GM18870 (cell line): ENCODE measurements around the gene ARHGAP10.

Experiments used
- ATAC-seq: cut with Tn5 transposase; IDR thresholded peaks from one replicate; pipeline ENCODE4 v1.9.1; 2021; ENCODE audit warnings: moderate library complexity; ENCODE audit not compliant: unreplicated experiment

Gene ARHGAP10

DNA sequence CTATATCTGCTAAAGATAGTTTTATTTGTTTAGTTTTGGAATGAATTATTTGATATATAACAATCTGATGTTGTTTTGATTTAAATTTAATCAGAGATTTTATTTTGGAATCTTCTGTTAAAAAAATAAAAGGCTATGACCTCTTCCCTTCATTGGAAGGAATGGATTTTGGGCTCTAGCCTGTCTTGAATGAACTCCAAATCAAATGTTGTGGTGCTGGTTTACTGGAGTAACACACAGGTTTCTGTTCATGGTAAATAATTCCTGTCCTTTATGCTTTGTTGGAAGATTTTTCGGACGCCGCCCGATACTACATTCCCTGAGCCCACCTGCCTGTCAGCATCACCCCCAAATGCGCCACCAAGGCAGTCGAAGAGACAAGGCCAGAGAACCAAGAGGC is 291.1 kb downstream of the ARHGAP10 start:
- ATAC-seq = no peak

DNA sequence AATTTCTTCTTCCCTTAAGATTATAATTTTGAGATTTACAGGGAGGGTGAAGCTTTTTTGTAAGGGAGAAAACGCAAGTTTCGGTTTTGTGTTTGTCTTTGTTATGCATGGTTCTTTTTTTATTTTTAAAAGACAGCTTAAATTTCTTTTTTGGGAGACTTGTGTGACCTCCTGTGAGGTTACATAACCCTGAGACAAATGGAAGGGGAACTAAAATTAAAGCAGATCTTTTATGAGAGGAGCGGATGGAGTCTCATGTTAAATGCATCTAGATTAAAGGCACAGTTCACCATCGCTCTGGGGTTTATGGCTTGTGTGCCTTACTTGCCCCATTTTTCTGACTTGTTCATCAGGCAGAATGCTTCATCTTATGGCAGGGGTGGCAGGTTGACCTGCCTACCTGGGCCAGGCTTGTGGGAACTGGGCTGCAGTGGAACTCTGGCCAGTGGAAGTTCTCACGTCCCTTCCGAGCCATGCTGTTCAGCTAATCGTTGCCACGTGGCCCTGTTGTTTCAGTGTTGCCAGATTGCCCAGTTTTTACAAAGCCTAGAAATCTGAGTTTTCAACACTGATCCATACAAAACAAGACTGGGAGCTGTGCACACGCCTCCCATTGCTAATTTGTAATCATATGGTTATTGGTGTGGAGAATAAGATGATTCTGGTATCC is 291.8 kb downstream of the ARHGAP10 start:
- ATAC-seq = no peak

DNA sequence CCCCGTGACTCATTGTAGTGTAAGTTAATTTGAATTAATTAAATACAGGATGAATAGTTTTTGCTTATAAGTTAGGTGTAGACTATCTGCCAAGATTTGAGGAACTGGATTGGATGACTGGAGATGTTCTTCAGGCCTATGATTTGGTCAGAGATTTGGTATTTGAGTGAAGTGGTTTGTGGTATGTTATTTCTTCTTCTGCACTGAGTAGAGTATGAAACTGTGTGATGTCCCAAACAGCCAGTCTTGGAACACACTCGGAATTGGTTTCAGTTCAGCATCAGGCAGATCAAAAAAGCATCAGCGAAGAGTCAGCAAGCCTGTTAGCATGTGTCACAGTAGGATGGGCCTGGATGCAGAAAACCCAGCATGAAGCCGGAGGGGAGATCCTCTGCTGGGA is 294.1 kb downstream of the ARHGAP10 start:
- ATAC-seq = no peak

DNA sequence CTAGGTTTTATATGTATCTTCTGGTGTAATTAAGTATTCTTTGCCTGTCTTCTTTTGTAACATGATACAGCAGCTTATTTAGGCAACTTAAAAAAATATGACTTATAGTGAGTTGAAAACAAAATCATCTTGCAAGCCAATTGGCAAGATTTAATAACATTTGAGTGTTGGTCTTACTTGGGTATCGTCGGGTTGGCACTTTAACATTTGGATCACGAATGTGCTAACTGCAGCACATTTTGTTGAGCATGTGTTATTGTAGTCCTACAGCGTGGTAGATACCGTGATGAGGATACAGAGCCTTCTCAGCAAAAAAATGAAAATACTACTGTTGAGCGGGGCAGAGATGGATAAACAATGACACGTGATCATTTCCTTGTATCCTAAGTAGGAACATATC is 295.3 kb downstream of the ARHGAP10 start:
- no peak for ATAC-seq

DNA sequence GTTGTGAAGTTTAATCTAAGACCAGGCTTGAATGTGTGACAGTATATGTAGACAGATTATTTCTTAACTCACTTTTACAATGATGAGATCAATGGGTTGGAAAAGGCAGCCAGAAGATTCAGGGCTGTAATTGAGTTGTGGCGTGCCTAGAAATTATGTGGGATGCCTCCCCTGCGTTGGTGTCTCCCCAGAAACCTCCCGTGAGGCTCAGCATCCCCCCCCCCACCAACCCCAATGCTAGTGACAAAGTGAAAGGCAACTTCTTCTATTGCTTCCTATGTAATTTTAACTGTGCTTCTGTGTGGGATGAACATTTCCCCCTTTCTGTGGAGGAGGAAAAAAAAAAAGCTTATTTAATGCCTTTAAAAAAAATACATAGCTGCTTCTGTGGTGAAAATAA is 297.9 kb downstream of the ARHGAP10 start:
- no peak for ATAC-seq

DNA sequence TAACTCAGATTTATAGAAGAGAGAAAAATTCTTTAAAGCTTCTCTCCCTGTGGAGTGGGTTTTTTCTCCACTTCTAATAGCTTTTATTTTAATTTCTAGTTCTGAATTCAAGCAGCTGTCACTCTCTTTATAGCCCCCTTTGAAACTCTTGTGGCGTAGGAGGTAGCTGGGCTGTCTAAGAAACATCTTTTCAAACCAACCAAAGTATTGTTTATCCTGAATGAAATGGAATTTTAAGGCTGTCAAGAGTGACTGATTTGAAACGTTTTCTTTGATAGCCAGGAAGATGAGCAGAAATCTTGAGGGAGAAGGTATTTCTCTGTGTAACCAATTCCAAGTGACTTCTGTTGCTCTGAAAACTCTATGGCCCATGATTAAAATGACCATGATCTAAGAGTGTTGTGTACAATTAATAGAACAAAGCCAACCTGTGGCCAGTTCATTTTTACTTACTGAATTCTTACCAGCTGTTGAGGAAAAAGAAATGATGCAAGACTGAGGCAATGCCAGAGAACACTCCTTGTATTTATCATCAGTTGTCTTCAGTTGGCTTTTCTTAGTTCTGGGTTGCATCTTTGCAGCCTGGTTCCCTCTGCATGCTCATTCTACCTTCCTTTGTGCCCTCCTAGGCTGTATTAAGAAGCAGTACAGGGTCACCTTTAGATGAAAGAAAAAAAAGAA is 298.4 kb downstream of the ARHGAP10 start:
- no peak for ATAC-seq

DNA sequence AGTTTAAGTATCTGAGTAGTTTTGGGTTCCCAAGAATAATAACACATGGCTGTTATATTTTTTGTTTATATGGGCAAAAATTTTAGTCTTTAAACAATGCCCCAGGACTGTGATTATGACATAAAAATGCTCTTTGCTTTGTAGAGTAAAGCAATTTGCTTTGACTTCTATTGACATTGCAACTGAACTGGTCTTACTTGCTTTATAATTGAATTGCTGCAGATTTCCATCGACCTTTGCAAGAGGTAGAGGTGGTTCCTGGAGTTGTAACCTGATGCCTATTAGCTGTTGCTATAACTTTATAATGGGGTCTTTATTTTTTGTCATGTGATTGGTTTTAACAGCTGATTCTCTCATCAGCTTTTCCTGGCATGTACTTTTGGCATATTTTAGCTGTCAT is 302.9 kb downstream of the ARHGAP10 start:
- ATAC-seq = no peak

DNA sequence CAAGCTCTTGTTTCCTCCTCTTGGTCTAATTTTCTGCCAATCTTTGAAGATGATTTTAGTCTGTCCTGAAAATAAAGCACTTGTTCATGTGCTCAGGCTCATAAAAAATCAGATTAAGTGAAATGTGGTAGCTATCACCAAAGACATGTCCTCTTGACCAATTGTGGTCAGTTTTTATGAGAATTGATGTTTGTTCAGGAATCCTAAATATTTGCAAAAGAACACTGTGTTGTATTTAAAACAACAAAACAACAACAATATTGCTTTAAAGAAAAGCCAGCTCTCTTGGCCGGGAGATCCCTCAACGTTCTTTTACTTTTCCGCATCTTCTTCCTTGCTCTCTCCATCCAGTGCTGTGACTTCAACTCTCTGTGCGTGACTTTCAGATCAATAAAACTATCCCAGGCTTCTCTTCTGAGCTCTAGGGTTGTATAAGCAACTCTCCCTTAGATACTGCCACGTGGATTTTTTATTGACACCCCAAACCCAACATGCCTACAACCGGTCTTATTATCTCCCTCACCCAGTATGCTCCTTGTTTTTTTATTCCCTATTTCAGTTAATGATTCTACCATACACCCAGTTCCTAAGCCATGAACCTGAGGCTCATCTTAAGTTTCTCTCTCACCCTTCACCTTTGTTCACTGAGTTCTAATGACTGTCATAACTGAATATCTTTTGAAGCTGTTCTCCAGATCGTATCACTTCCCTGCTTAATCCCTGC is 309.9 kb downstream of the ARHGAP10 start:
- no peak for ATAC-seq

DNA sequence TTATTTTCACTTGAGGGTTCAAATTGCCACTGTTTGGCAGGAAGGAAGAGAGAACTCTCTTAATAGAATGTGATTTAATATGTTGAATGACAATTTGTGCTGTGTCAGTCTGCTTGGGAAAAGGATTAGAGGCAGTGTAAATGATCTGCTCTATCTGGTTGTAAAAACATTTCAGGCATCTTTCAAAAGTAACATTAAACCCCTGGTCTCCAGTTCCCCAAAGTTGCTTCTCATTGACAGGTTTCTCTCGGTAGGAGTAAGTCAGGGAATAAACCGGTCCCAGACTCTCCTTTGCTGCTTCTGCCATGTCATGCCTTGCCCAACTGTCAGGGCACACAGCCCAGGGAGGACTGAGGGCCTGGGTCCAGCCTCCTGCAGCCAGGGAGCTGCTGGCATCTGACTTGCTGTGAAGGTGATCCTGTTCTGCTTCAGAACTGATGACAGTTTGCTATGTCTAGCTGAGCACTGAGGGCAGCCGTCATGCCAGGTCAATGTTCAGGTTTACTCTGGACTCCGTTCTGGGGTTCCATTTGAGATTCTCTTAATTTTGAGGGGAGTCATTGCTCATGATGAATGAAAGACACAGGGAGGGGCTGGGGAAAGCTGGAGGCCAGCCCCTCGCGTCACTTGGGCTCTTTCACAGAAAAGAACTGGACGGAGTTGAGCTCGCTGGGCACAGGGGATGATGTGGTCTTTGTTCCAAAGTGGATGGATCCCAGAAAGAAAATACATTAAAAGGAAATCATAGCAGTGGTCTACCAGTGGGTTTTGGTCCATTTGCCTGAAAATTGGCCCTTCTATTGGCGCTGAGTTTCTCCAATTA is 312.4 kb downstream of the ARHGAP10 start:
- ATAC-seq = no peak

DNA sequence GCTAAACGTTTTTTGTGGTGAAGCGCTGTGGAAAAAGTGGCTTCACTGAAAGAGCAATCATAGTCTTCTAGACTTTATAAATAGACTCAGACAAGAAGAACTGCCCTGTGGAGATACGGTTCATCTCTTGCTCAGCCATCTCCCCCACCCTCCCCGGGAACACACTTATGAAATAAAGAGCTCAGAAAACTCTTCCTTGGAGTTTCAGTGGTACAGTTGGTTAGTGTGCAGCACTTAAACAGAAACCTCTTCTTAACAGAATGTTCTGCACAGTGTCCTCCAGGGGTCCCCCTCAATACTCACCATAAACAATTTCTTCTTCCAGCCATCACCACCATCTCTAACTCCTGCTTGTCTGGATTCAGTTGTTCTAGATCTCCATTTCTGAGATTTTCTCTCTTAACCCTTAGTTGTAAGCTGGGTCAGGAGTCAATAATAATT is 313.0 kb downstream of the ARHGAP10 start:
- ATAC-seq = peak; percentile 97

DNA sequence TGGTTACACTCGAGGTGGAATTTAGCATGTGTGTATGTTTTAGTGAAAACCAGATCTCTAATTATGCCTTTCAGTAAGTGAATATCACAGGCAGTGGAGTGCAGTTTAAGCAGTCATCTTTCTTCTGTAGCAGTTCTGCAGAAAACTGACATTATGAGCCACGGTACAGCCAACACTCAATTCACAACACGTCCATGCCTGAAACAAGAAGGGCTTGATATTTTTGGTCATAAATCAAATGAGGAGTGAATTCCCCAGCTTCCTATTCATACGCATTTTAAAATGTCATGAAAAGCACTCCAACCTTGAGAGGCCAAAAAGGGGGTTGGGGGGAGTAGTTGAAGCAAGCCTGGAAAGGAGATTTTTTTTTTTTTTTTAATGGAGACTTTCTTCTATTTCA is 316.7 kb downstream of the ARHGAP10 start:
- ATAC-seq = no peak

DNA sequence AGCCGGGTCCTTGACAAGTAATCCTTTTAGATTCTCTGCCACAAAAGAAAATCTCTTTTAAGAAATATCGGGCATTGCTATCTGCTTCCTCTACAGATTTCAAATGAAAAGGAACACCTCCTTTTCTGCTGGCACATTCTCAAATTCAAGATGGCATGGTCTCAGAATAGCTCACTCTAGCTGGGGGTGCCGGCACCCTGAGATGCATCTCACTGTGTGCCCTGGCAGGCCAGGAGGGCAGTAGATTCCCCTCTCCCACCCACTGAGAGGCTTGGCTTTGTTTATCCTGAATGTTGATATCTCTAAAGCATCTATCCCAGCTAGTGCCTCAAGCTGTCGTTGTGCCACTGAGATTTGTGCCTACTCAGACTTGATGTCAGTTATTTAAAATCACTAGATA is 319.5 kb downstream of the ARHGAP10 start:
- no peak for ATAC-seq

DNA sequence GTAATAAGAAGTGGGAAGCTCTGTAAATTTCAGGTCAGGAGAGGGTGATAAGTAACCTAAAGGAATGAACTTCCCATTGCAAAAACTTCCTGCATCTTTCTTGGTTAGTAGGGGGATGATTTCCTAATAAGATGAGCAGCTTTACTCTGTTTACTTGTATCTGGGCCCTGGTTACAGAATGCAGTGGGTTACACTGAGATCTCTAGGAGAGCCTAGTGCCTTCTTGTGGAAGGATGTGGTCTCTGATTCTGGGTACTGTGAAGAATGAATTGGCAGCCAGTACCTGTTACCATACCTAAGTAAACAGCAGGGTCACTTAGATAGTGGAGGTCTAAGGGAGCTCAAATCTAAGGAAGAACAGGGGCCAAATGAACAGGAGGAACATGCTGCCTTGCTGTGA is 320.6 kb downstream of the ARHGAP10 start:
- no peak for ATAC-seq

DNA sequence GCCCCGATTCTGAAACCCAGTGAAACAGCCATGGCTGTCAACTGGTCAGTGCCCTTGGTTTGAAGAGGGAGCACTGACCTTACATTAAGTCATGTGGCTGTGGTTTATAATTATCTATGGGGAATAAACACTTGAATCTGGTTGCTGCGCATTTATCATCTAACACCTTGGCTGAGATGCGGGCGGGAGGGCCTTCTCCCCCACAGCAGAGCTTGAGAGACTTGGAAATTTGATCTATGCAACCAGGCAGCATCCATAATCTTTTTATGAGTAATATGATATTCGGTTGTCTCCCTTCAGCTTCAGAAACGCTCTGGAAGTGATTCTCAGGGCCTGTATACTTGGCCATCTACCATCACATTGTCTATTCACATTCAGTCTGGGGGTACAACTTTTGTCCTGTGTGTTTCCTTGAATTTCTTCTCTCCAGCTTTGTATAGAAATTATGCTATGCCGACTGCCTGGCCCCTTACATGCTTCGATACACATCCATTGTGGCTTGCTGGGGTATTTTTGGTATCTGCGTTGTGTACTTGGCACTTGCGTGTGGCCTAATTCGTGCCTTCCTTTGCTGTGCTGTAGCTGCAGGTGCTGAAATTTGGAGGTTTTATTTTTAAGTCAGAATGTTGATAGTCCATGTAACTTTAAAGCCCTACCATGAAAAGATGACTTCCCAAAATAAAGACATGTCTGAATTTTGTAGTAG is 321.6 kb downstream of the ARHGAP10 start:
- ATAC-seq = no peak

DNA sequence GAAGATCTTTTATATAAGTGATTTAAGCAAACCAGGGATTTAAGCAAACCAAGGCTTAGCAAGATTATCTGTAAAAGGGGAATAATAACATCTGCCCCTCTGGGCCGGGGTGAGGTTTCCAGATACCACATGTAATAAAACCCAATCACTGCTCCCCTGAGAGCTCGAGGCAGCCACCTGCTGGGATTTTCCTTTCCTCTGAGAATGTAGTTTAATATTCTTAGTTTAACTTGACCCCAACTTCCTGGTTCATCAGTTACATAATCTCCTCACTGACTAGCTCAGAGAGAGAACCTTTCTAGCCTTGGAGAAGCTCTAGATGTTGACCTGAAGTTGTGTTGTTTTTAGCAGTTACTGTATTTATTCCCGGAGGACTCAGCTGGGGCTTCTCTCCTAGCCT is 322.4 kb downstream of the ARHGAP10 start:
- no peak for ATAC-seq

DNA sequence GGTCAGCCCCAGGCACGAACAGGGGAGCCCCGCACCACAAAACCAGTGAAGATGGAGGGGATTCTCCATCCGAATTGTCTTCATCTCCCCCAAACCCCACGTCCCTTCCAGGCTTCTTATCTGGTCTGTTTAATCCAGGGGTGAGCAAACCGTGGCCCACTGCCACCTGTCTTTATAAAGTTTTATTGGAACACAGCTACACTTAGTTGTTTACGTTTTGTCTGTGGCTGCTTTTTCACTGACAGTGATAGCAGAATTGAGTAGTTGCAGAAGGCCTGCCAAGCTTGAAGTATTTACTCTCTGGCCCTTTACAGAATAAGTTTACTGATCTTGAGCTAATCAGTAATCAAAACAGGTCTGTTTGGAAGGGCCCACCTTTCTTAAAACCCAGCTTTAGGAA is 324.0 kb downstream of the ARHGAP10 start:
- ATAC-seq = no peak

DNA sequence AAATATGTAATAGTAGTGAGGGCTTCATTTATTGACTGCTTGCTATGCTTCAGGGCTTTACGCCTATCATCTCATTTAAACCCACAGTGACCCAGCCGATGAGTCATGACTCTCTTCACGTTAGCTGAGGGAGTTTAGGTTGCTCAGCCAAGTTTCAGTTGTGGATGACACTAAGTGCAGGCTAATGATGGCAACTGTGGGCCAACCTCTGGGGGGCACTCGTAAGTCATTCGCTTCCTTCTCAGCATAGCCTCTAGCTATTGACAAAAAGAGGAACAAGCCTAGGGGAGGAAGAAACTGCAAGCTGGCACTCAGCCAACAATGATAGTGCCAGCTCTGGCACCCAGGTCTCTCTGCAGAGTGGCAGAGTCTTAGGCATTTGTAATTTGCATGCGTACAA is 325.0 kb downstream of the ARHGAP10 start:
- peak; percentile 87 for ATAC-seq

DNA sequence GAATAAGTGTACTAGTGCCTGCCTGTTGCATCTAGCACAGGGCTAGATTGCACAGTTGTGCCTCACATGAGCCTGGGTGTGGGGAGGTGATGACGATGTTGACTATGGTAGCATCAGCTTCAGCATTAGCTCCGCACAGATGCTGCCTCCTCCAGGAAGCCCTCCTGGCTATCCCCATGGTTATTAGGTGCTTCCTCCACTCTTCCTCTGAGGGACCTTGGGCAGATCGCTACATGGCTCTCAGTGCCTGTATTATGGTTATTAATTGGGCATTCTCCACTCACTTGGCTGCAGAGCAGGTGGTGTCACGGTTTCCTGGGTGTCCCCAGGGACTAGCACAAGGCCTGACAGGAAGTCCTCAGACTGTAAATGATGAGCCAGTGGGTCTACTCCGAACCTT is 325.6 kb downstream of the ARHGAP10 start:
- peak; percentile 28 for ATAC-seq

DNA sequence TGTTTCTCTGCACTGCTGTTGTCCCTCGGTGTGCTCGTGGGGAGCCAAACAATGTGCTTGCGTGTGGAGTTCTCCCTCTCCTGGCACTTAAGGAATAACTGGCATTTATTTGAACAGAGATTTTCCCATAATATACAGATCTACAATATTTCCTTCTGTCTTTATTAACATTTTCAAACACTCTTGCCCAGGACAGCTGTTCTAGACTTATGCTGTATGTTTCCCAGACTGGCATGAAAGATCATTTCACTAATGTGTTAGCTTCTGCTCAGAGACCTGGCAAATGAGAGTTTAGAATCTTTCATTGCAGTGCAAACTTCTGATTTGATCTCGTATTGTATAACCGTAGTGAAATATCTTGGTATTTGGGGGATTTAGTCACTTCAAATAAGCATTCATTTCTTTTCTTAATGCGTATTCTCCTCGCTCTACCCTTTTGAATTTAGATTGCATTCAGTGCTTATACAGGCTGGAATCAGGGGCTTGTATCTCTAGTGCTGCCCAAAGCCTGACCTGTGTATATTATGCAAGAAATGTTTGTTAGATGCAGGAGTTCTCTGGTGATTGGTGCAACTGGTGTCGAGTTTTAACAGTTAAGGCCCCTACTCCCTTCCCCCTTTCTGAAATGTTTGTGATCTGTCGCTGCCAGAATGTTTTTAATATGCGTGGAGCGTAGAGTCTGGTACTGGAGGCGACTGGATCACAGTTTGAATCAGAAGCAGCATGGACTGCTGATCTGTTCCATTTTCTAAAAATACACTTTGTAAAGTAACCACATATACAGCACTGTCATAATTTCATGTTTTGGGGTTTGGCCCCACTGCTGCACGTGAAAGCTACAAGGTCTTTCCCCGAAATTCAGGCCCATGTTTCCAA is 326.3 kb downstream of the ARHGAP10 start:
- no peak for ATAC-seq
